Activated CD4-positive, alpha-beta T cell treated with anti-CD3 and anti-CD28 coated beads, Interleukin-2, amount 10 ng/mL, durations not matched to agents 24 days and 14 days (primary cell): Measurements from ENCODE around the gene PLA2G4A. TPM values are rescaled to one million over a fixed set of nuclear protein-coding genes. Genes with fewer than 3 reads are reported as not detected.

Experiments used
- DNase-seq: peaks from one replicate; pipeline ENCODE4 v3.0.0; 2022
- H3K27ac Mint-ChIP-seq: one replicate; pipeline ENCODE4 v1.8.0; 2022; ENCODE audit warnings: mild to moderate bottlenecking, mixed read lengths
- H3K27me3 Mint-ChIP-seq: one replicate; pipeline ENCODE4 v1.8.0; 2022; ENCODE audit warnings: mixed read lengths
- H3K36me3 Mint-ChIP-seq: one replicate; pipeline ENCODE4 v1.8.0; 2022; ENCODE audit warnings: low read depth, mild to moderate bottlenecking, mixed read lengths
- H3K4me1 Mint-ChIP-seq: one replicate; pipeline ENCODE4 v1.8.0; 2021; ENCODE audit warnings: mixed read lengths
- H3K4me3 Mint-ChIP-seq: one replicate; pipeline ENCODE4 v1.8.0; 2022; ENCODE audit warnings: mild to moderate bottlenecking, moderate library complexity, mixed read lengths
- H3K9me3 Mint-ChIP-seq: one replicate; pipeline ENCODE4 v1.8.0; 2021; ENCODE audit warnings: mixed read lengths
- intact Hi-C: fragments of 100-400 bp; cut with micrococcal nuclease; formaldehyde crosslinking; loops from one replicate; pipeline ENCODE4 v1.15.1; 2023
- total RNA-seq: library from RNA; stranded (reverse); gene quantifications from 2 replicates; pipeline ENCODE4 v1.2.3, GENCODE V29; 2022

PLA2G4A gene
- total RNA-seq, 1 donor from 2014 or later: 0.44 TPM

DNA sequence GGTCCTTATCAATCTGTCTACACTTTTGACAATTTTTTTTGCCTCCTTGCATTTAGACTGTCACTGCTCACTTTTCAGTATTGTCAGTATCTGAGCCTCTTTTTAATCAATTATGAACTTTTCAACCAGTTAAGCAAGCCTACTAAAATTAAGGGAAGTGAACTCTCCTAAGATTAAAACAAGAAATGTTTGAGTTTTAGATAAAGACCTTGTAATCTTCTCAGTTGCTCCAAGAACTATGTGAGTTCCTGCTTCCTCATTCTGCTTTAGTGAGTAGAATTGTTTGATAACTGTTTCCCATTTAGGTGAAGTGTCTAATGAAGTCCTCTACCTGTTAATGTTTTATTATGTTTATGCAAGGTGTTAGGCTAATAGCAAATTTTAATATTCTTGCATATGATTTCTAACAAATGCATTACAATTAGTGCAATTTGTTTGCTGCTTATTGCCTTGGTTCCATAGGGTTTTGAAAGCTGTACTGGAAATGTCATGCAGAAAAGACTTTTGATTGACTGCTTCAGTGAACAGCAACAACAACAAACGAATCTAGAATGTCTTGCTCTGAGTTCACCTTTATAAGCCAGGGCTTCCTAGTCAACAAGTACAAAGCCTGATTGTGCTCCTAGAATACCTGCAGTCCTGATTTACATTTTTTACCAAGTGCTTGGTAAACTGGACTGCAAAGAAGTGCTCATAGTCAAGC is 40.9 kb downstream of the PLA2G4A start:
- H3K4me3 Mint-ChIP-seq: no peak overlapping the region
- no peak for DNase-seq
- intact Hi-C loops: no loop called here
- H3K9me3 Mint-ChIP-seq: no peaks in the 10 kb centered on the region
- H3K36me3 Mint-ChIP-seq: no peaks in the 10 kb centered on the region
- no peak overlapping the region for H3K27ac Mint-ChIP-seq
- H3K4me1 Mint-ChIP-seq: peaks cover 3% of the 10 kb centered on the region
- H3K27me3 Mint-ChIP-seq: peaks cover 1% of the 10 kb centered on the region

DNA sequence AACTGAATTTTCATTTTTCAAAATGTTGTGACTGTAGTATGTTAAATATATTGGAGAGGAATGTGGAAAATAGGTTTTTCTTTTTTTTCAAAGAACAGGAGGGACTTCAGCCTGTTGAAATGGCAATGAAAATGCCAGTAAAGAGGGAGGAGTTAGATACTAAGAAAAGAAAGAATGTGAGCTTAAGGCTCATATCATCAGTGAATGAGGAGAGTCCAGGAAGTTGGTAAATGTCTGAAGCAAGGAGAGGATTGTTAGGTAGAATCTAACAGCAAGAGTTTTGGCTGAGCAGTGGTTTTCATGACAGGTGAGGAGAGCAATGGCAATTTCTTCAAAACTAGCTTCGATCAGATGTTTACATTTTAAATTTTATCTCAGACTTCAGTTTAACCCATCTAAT is 43.0 kb downstream of the PLA2G4A start:
- Mint-ChIP-seq H3K4me1 (no peaks in the 10 kb centered on the region), H3K27ac (no peak overlapping the region), H3K36me3 (no peaks in the 10 kb centered on the region), H3K4me3 (no peak overlapping the region), H3K9me3 (no peaks in the 10 kb centered on the region), H3K27me3 (peaks cover 1% of the 10 kb centered on the region)
- intact Hi-C loops: no loop called here
- no peak for DNase-seq

- Mint-ChIP-seq H3K27me3 (peaks cover 1% of the 10 kb centered on the region), H3K9me3 (no peaks in the 10 kb centered on the region), H3K36me3 (no peaks in the 10 kb centered on the region), H3K4me1 (no peaks in the 10 kb centered on the region), H3K27ac (no peak overlapping the region), H3K4me3 (no peak overlapping the region)
- intact Hi-C loops: no loop called here
- DNase-seq: no peak
Measured at GRCh38 chr1:186872291-186872690, 43.5 kb downstream of the PLA2G4A start.

- Mint-ChIP-seq H3K9me3 (no peaks in the 10 kb centered on the region), H3K4me3 (no peak overlapping the region), H3K27me3 (peaks cover 1% of the 10 kb centered on the region), H3K4me1 (no peaks in the 10 kb centered on the region), H3K27ac (no peak overlapping the region), H3K36me3 (no peaks in the 10 kb centered on the region)
- intact Hi-C loops: no loop called here
- no peak for DNase-seq
Measured at GRCh38 chr1:186873687-186874086, 44.9 kb downstream of the PLA2G4A start.

GRCh38 chr1:186875896-186876835 is 47.4 kb downstream of the PLA2G4A start:
- Mint-ChIP-seq H3K27me3 (no peaks in the 10 kb centered on the region), H3K4me3 (no peak overlapping the region), H3K27ac (no peak overlapping the region), H3K9me3 (no peaks in the 10 kb centered on the region), H3K36me3 (no peaks in the 10 kb centered on the region), H3K4me1 (no peaks in the 10 kb centered on the region)
- DNase-seq: no peak
- intact Hi-C loops: no loop called here

- intact Hi-C loops: no loop called here
- DNase-seq: no peak
- no peak overlapping the region for H3K27ac Mint-ChIP-seq
- H3K9me3 Mint-ChIP-seq: no peaks in the 10 kb centered on the region
- no peak overlapping the region for H3K4me3 Mint-ChIP-seq
- H3K4me1 Mint-ChIP-seq: no peaks in the 10 kb centered on the region
- H3K27me3 Mint-ChIP-seq: no peaks in the 10 kb centered on the region
- H3K36me3 Mint-ChIP-seq: no peaks in the 10 kb centered on the region
Measured at GRCh38 chr1:186878356-186878755, 49.6 kb downstream of the PLA2G4A start.

DNA sequence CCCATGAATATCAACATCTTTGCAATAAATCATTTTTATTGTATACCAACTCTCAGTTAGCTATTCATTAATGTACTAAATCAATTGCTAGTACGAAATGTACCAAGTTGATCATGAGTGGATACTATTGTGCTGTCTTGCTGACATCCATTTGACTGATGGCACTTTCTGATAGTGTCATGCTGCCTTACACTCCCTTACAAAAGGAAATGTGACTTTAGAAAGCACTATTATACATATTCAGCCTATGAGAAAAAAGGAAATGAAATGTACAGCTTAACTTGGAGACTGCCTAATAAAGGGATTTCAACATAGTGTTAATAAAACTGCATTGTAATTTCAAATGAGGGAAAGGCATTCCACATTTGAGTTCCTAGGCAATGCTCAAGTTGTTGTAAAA is 52.2 kb downstream of the PLA2G4A start:
- no peaks in the 10 kb centered on the region for H3K36me3 Mint-ChIP-seq
- intact Hi-C loops: loop anchor here (10.0 kb wide), 1 partner anchor 806 kb away; no protein-coding TSS in a partner anchor
- no peaks in the 10 kb centered on the region for H3K9me3 Mint-ChIP-seq

DNA sequence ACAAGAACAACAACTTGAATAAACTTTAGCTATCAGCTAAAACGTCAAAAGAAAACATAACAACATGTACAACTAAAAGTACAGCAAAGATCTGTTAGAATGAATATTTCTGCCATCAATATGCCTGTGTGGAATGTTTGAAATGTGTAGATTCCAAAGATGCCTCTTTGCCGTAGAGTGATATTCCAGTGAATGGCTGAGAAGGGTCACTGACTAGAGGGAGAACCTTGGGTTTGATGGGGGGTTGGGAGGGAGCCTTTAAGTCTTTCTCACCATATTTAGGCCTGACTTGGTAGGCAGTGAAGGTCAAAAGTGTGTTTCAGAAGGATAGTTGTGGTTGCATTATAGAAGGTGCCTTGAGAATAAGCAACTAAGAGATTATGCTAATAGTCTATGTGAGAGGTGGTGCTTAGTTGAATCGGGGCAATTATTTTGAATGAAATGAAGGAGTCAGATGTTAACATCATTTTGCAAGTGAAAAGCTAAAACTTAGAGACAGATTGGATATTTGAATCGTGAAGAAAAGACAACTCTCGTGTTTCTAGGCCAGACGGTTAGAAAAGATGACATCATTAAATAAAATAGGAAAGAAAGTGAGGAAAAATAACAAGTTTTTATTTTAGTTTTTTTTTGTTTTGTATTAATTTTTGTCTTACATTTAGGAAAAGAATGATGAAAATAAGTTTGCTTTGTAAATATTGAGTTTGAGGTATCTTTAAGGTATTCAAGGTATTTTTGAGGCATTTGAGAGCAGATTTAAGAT is 53.8 kb downstream of the PLA2G4A start:
- H3K27ac Mint-ChIP-seq: no peak overlapping the region
- DNase-seq: no peak
- no peaks in the 10 kb centered on the region for H3K36me3 Mint-ChIP-seq
- H3K4me1 Mint-ChIP-seq: no peaks in the 10 kb centered on the region
- H3K27me3 Mint-ChIP-seq: no peaks in the 10 kb centered on the region
- no peaks in the 10 kb centered on the region for H3K9me3 Mint-ChIP-seq
- H3K4me3 Mint-ChIP-seq: no peak overlapping the region
- intact Hi-C loops: loop anchor here (10.0 kb wide), 1 partner anchor 808 kb away; no protein-coding TSS in a partner anchor

More for the DNA sequence above, 52.2 kb downstream of the PLA2G4A start:
- DNase-seq: no peak
- no peak overlapping the region for H3K27ac Mint-ChIP-seq
- H3K4me1 Mint-ChIP-seq: no peaks in the 10 kb centered on the region
- H3K4me3 Mint-ChIP-seq: no peak overlapping the region
- no peaks in the 10 kb centered on the region for H3K27me3 Mint-ChIP-seq

DNA sequence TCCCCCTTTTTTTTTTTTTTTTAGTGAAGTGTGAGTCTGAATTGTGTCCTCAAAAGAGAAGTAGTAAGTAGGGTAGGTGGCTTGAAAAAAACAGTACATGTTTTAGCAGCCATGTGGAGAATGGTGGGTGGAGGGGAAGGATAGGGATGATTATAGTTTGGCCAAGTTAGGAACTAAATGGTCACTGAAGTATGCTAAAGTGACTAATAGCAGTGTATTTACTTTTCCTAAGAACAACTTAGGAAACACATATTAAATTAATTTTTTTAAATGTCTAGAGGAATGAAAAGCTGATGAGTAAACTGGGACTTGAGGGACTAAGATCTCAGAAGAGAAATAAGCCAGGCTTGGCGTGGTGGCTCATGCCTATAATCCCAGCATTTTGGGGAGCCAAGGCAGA is 55.5 kb downstream of the PLA2G4A start:
- Mint-ChIP-seq H3K36me3 (no peaks in the 10 kb centered on the region), H3K27ac (no peak overlapping the region), H3K4me1 (no peaks in the 10 kb centered on the region), H3K9me3 (no peaks in the 10 kb centered on the region), H3K27me3 (no peaks in the 10 kb centered on the region), H3K4me3 (no peak overlapping the region)
- intact Hi-C loops: loop anchor here (10.0 kb wide), 1 partner anchor 809 kb away; no protein-coding TSS in a partner anchor
- no peak for DNase-seq

DNA sequence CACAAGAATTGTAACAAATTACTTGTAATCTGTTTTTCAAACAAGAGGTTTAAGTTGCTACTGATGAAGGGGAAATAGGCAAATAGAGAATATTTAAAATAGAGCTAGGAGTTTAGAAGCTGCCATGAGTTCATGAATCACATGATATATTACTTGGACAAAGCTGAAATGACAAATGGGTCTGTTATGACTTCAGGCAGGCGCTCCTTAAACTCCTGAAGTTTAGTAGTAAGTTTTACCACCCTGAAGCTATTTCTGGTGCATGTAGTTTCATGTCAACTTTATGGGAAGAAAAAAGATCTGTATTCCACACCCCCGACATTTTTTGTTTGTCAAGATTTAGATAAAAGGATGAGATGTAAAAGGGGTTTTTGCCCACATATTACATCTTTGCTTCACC is 58.5 kb downstream of the PLA2G4A start:
- Mint-ChIP-seq H3K9me3 (no peaks in the 10 kb centered on the region), H3K4me3 (no peak overlapping the region), H3K36me3 (no peaks in the 10 kb centered on the region), H3K27me3 (no peaks in the 10 kb centered on the region), H3K4me1 (no peaks in the 10 kb centered on the region), H3K27ac (no peak overlapping the region)
- no peak for DNase-seq
- intact Hi-C loops: loop anchor here (10.0 kb wide), 1 partner anchor 812 kb away; no protein-coding TSS in a partner anchor

DNA sequence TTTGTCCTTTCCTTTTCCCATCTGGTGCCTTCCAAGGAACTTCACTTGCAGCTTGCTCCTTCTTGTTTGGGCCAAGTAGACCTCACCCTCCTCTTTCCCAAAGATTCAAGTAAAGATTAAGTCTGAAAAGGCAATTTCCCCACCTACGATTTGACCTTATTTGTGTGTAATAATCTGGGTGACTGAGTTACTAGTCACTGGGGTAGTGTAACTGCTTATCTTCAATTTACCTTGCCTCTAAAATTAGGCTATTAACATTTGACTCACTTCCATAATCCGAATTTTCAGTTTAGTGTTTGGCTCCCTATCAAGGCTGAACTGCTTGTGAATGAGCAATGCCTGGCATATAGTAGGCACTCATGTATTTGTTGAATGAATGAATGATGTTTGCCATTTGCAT is 59.6 kb downstream of the PLA2G4A start:
- H3K4me3 Mint-ChIP-seq: no peak overlapping the region
- H3K36me3 Mint-ChIP-seq: no peaks in the 10 kb centered on the region
- DNase-seq: no peak
- no peaks in the 10 kb centered on the region for H3K9me3 Mint-ChIP-seq
- H3K27ac Mint-ChIP-seq: no peak overlapping the region
- intact Hi-C loops: loop anchor here (10.0 kb wide), 1 partner anchor 814 kb away; no protein-coding TSS in a partner anchor
- no peaks in the 10 kb centered on the region for H3K27me3 Mint-ChIP-seq
- no peaks in the 10 kb centered on the region for H3K4me1 Mint-ChIP-seq

DNA sequence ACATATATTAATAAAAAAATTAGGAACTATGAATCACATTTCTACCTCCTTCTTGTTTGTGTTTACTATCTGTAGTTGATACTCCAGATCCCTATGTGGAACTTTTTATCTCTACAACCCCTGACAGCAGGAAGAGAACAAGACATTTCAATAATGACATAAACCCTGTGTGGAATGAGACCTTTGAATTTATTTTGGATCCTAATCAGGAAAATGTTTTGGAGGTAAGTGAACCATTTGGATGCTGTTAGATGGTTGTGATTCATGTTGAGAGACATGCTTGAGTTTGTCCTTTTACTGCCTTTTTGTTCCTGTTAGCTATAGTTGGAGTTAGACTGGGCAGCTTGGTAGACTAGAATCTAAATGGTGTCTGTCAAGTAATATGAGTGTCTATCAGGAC is 64.2 kb downstream of the PLA2G4A start:
- Mint-ChIP-seq H3K36me3 (no peaks in the 10 kb centered on the region), H3K27me3 (no peaks in the 10 kb centered on the region), H3K4me3 (no peak overlapping the region), H3K27ac (no peak overlapping the region), H3K9me3 (no peaks in the 10 kb centered on the region), H3K4me1 (no peaks in the 10 kb centered on the region)
- no peak for DNase-seq
- intact Hi-C loops: no loop called here

- H3K36me3 Mint-ChIP-seq: no peaks in the 10 kb centered on the region
- H3K27me3 Mint-ChIP-seq: no peaks in the 10 kb centered on the region
- no peaks in the 10 kb centered on the region for H3K4me1 Mint-ChIP-seq
- H3K9me3 Mint-ChIP-seq: no peaks in the 10 kb centered on the region
- H3K27ac Mint-ChIP-seq: no peak overlapping the region
- intact Hi-C loops: no loop called here
- H3K4me3 Mint-ChIP-seq: no peak overlapping the region
- no peak for DNase-seq
Measured at GRCh38 chr1:186894415-186894814, 65.7 kb downstream of the PLA2G4A start.
